ENCODE results near the gene RBM19.

Gene RBM19

GRCh38 chr12:113820309-113820708, 145.8 kb downstream of the RBM19 start:
- no peak for TF ChIP-seq SUZ12 (IDR thresholded peaks at IDR 0.05; ENCODE audit: extremely low read depth, insufficient read depth, insufficient read length)
- TF ChIP-seq YY1 (IDR thresholded peaks at IDR 0.05; ENCODE audit: insufficient read depth, insufficient read length), result no peak
- no peak for TF ChIP-seq ZNF274 (IDR thresholded peaks at IDR 0.05; ENCODE audit: low read depth, low read length)
- Histone ChIP-seq H3K4me1 (ENCODE audit: insufficient read depth, insufficient read length) (peaks cover 21% of the 10 kb centered on the region), H3K9ac (ENCODE audit: insufficient read length, low read depth) (no peak overlapping the region), H3K36me3 (ENCODE audit: insufficient read depth, insufficient read length, low read length) (peaks cover 39% of the 10 kb centered on the region), H3K4me3 (ENCODE audit: insufficient read length, low read depth) (no peak overlapping the region), H3K27me3 (ENCODE audit: insufficient read depth, insufficient read length) (no peaks in the 10 kb centered on the region), H3K9me3 (ENCODE audit: insufficient read depth, low read length) (no peaks in the 10 kb centered on the region)
- DNase-seq (ENCODE audit: low read depth, low spot score), result no peak

- no peaks in the 10 kb centered on the region for H3K9me3 ChIP-seq (ENCODE audit: insufficient read depth, low read length)
- peaks cover 21% of the 10 kb centered on the region for H3K4me1 ChIP-seq (ENCODE audit: insufficient read depth, insufficient read length)
- H3K27me3 ChIP-seq (ENCODE audit: insufficient read depth, insufficient read length), result no peaks in the 10 kb centered on the region
- H3K4me3 ChIP-seq (ENCODE audit: insufficient read length, low read depth), result no peak overlapping the region
- peaks cover 43% of the 10 kb centered on the region for H3K36me3 ChIP-seq (ENCODE audit: insufficient read depth, insufficient read length, low read length)
- H3K9ac ChIP-seq (ENCODE audit: insufficient read length, low read depth), result peak overlapping the region; percentile 68
- TF ChIP-seq ZNF274 (IDR thresholded peaks at IDR 0.05; ENCODE audit: low read depth, low read length), result no peak
- TF ChIP-seq YY1 (IDR thresholded peaks at IDR 0.05; ENCODE audit: insufficient read depth, insufficient read length), result no peak
- no peak for TF ChIP-seq SUZ12 (IDR thresholded peaks at IDR 0.05; ENCODE audit: extremely low read depth, insufficient read depth, insufficient read length)
- DNase-seq (ENCODE audit: low read depth, low spot score), result peak; percentile 28
Observed at GRCh38 chr12:113819495-113819894, 146.6 kb downstream of the RBM19 start.

- TF ChIP-seq SUZ12 (IDR thresholded peaks at IDR 0.05; ENCODE audit: extremely low read depth, insufficient read depth, insufficient read length), result no peak
- H3K9ac ChIP-seq (ENCODE audit: insufficient read length, low read depth), result peak overlapping the region; percentile 68
- no peaks in the 10 kb centered on the region for H3K9me3 ChIP-seq (ENCODE audit: insufficient read depth, low read length)
- peak; percentile 57 for DNase-seq (ENCODE audit: low read depth, low spot score)
- H3K4me1 ChIP-seq (ENCODE audit: insufficient read depth, insufficient read length), result peaks cover 21% of the 10 kb centered on the region
- H3K4me3 ChIP-seq (ENCODE audit: insufficient read length, low read depth), result no peak overlapping the region
- H3K27me3 ChIP-seq (ENCODE audit: insufficient read depth, insufficient read length), result no peaks in the 10 kb centered on the region
- H3K36me3 ChIP-seq (ENCODE audit: insufficient read depth, insufficient read length, low read length), result peaks cover 43% of the 10 kb centered on the region
Observed at GRCh38 chr12:113818833-113819232, 147.3 kb downstream of the RBM19 start.

GRCh38 chr12:113818283-113818682, 147.8 kb downstream of the RBM19 start:
- H3K4me1 ChIP-seq (ENCODE audit: insufficient read depth, insufficient read length), result peaks cover 21% of the 10 kb centered on the region
- no peaks in the 10 kb centered on the region for H3K27me3 ChIP-seq (ENCODE audit: insufficient read depth, insufficient read length)
- H3K9me3 ChIP-seq (ENCODE audit: insufficient read depth, low read length), result no peaks in the 10 kb centered on the region
- no peak for TF ChIP-seq YY1 (IDR thresholded peaks at IDR 0.05; ENCODE audit: insufficient read depth, insufficient read length)
- TF ChIP-seq ZNF274 (IDR thresholded peaks at IDR 0.05; ENCODE audit: low read depth, low read length), result no peak
- TF ChIP-seq SUZ12 (IDR thresholded peaks at IDR 0.05; ENCODE audit: extremely low read depth, insufficient read depth, insufficient read length), result no peak
- no peak overlapping the region for H3K9ac ChIP-seq (ENCODE audit: insufficient read length, low read depth)
- DNase-seq (ENCODE audit: low read depth, low spot score), result no peak
- H3K36me3 ChIP-seq (ENCODE audit: insufficient read depth, insufficient read length, low read length), result peaks cover 43% of the 10 kb centered on the region
- no peak overlapping the region for H3K4me3 ChIP-seq (ENCODE audit: insufficient read length, low read depth)

- Histone ChIP-seq H3K9me3 (ENCODE audit: insufficient read depth, low read length) (peaks cover under 1% of the 10 kb centered on the region; the same call in 1 of the 2 replicates), H3K36me3 (ENCODE audit: insufficient read depth, insufficient read length, low read length) (peaks cover 33% of the 10 kb centered on the region), H3K4me1 (ENCODE audit: insufficient read depth, insufficient read length) (peaks cover 21% of the 10 kb centered on the region), H3K9ac (ENCODE audit: insufficient read length, low read depth) (no peak overlapping the region), H3K4me3 (ENCODE audit: insufficient read length, low read depth) (no peak overlapping the region), H3K27me3 (ENCODE audit: insufficient read depth, insufficient read length) (no peaks in the 10 kb centered on the region)
- DNase-seq (ENCODE audit: low read depth, low spot score), result no peak
- TF ChIP-seq YY1 (IDR thresholded peaks at IDR 0.05; ENCODE audit: insufficient read depth, insufficient read length), result no peak
- TF ChIP-seq ZNF274 (IDR thresholded peaks at IDR 0.05; ENCODE audit: low read depth, low read length), result no peak
- TF ChIP-seq SUZ12 (IDR thresholded peaks at IDR 0.05; ENCODE audit: extremely low read depth, insufficient read depth, insufficient read length), result no peak
Observed at GRCh38 chr12:113816866-113817265, 149.3 kb downstream of the RBM19 start.

GRCh38 chr12:113815031-113815430, 151.1 kb downstream of the RBM19 start:
- Histone ChIP-seq H3K9me3 (ENCODE audit: insufficient read depth, low read length) (peaks cover 9% of the 10 kb centered on the region; the same call in 1 of the 2 replicates), H3K4me3 (ENCODE audit: insufficient read length, low read depth) (no peak overlapping the region), H3K9ac (ENCODE audit: insufficient read length, low read depth) (no peak overlapping the region), H3K36me3 (ENCODE audit: insufficient read depth, insufficient read length, low read length) (peaks cover 23% of the 10 kb centered on the region), H3K27me3 (ENCODE audit: insufficient read depth, insufficient read length) (no peaks in the 10 kb centered on the region), H3K4me1 (ENCODE audit: insufficient read depth, insufficient read length) (peaks cover 15% of the 10 kb centered on the region)
- no peak for DNase-seq (ENCODE audit: low read depth, low spot score)
- TF ChIP-seq SUZ12 (IDR thresholded peaks at IDR 0.05; ENCODE audit: extremely low read depth, insufficient read depth, insufficient read length) (no peak), ZNF274 (IDR thresholded peaks at IDR 0.05; ENCODE audit: low read depth, low read length) (no peak), YY1 (IDR thresholded peaks at IDR 0.05; ENCODE audit: insufficient read depth, insufficient read length) (no peak)

- no peak for TF ChIP-seq ZNF274 (IDR thresholded peaks at IDR 0.05; ENCODE audit: low read depth, low read length)
- Histone ChIP-seq H3K27me3 (ENCODE audit: insufficient read depth, insufficient read length) (no peaks in the 10 kb centered on the region), H3K4me3 (ENCODE audit: insufficient read length, low read depth) (no peak overlapping the region), H3K9me3 (ENCODE audit: insufficient read depth, low read length) (peaks cover 9% of the 10 kb centered on the region; the same call in 1 of the 2 replicates), H3K36me3 (ENCODE audit: insufficient read depth, insufficient read length, low read length) (peaks cover 23% of the 10 kb centered on the region), H3K4me1 (ENCODE audit: insufficient read depth, insufficient read length) (peaks cover 11% of the 10 kb centered on the region), H3K9ac (ENCODE audit: insufficient read length, low read depth) (no peak overlapping the region)
- DNase-seq (ENCODE audit: low read depth, low spot score), result no peak
Observed at GRCh38 chr12:113813229-113813541, 152.9 kb downstream of the RBM19 start.

Data from NT2/D1 (cell line).